Caco-2 (cell line): ENCODE results near the gene MEGF11. TPM values are rescaled to one million over a fixed set of nuclear protein-coding genes. Genes with fewer than 3 reads are reported as not detected.

ENCODE experiments used
- BruUV-seq: library from RNA; stranded (reverse); fragments of 400-500 nt; replicated peaks from 2 replicates; lab custom pipeline; 2021; lab: Mats Ljungman, UMichigan
- CTCF ChIA-PET: fragments of 300-600 bp; sonication (Branson Sonifier 250); formaldehyde crosslinking; loops from one replicate; lab custom pipeline; 2022; ENCODE audit warnings: antibody characterized with exemption; lab: Charles Lee
- POLR2A ChIA-PET: fragments of 300-600 bp; sonication (Branson Sonifier 250); formaldehyde crosslinking; loops from one replicate; lab custom pipeline; 2022; ENCODE audit warnings: antibody characterized with exemption; lab: Charles Lee
- DNase-seq, 2 experiments: peaks; one replicate each; pipeline versions ENCODE4 v3.0.0 to v3.0.0-alpha.2; 2020 to 2022
- H3K27me3 ChIP-seq: replicated peaks from 2 replicates; pipeline ENCODE4 v1.6.0; 2011; ENCODE audit warnings: low read length; ENCODE audit not compliant: control insufficient read depth, insufficient read depth
- H3K36me3 ChIP-seq: 2 replicates; pipeline ENCODE4 v1.5.1; 2011; ENCODE audit warnings: low read length; ENCODE audit not compliant: control insufficient read depth, insufficient read depth
- H3K4me1 ChIP-seq: fragments of 250-450 bp; sonication (Bioruptor Pico); 2 replicates; pipeline ENCODE4 v1.5.1; 2020; ENCODE audit warnings: mild to moderate bottlenecking
- H3K4me3 ChIP-seq: 2 replicates; pipeline ENCODE4 v1.5.1; 2011; ENCODE audit warnings: low read depth, mild to moderate bottlenecking, control low read depth, low read length
- H3K9me3 ChIP-seq: fragments of 250-450 bp; sonication (Bioruptor Pico); 2 replicates; pipeline ENCODE4 v1.5.1; 2020; ENCODE audit warnings: mild to moderate bottlenecking, moderate library complexity
- H3K27ac Mint-ChIP-seq: one replicate; pipeline ENCODE4 v1.8.0; 2022; ENCODE audit warnings: mixed read lengths; ENCODE audit not compliant: unreplicated experiment
- H3K27me3 Mint-ChIP-seq: one replicate; pipeline ENCODE4 v1.8.0; 2022; ENCODE audit warnings: mixed read lengths; ENCODE audit not compliant: insufficient read depth, unreplicated experiment
- H3K36me3 Mint-ChIP-seq: one replicate; pipeline ENCODE4 v1.8.0; 2022; ENCODE audit warnings: mild to moderate bottlenecking, mixed read lengths; ENCODE audit not compliant: insufficient read depth, unreplicated experiment
- H3K4me1 Mint-ChIP-seq: one replicate; pipeline ENCODE4 v1.8.0; 2022; ENCODE audit warnings: low read depth, mixed read lengths; ENCODE audit not compliant: unreplicated experiment
- H3K4me3 Mint-ChIP-seq: one replicate; pipeline ENCODE4 v1.8.0; 2022; ENCODE audit warnings: mild to moderate bottlenecking, moderate library complexity, mixed read lengths; ENCODE audit not compliant: unreplicated experiment
- H3K9me3 Mint-ChIP-seq: one replicate; pipeline ENCODE4 v1.8.0; 2022; ENCODE audit warnings: mixed read lengths; ENCODE audit not compliant: unreplicated experiment
- CTCF ChIP-seq, 2 experiments: fragments of 200-600 bp in 1 of 2; IDR thresholded peaks; 1 replicate in 1 of 2; 2 replicates in 1 of 2; pipeline versions ENCODE4 v1.5.1 to v1.8.0; 2011 to 2022; ENCODE audit warnings: antibody characterized with exemption in 1 of 2, control low read depth in 1 of 2, inconsistent platforms in 1 of 2, low read depth in 1 of 2, low read length in 1 of 2, mild to moderate bottlenecking in 1 of 2, moderate library complexity in 1 of 2; ENCODE audit not compliant: insufficient read depth in 1 of 2, severe bottlenecking in 1 of 2, unreplicated experiment in 1 of 2
- intact Hi-C: fragments of 100-400 bp; cut with micrococcal nuclease; formaldehyde crosslinking; loops from one replicate; pipeline ENCODE4 v1.10.0; 2022; ENCODE audit not compliant: unreplicated experiment
- total RNA-seq: library from RNA; stranded (reverse); gene quantifications from 2 replicates; pipeline ENCODE4 v1.2.3, GENCODE V29; 2022

MEGF11 gene
- total RNA-seq, 1 experiment from 2014 or later: 0.66 TPM

GRCh38 chr15:65912235-65912634 lies 341.3 kb downstream of the MEGF11 start:
- intact Hi-C loops: no loop called here
- no peak overlapping the region for H3K27ac Mint-ChIP-seq
- H3K27me3 Mint-ChIP-seq: no peaks in the 10 kb centered on the region
- H3K27me3 ChIP-seq: no peaks in the 10 kb centered on the region
- H3K36me3 ChIP-seq: peaks cover 2% of the 10 kb centered on the region
- H3K4me1 Mint-ChIP-seq: peaks cover under 1% of the 10 kb centered on the region
- ChIA-PET POLR2A (no interaction called here), CTCF (no interaction called here)
- no peak for TF ChIP-seq CTCF (IDR thresholded peaks at IDR 0.05; ENCODE audit: insufficient read depth in 1 of 2, low read depth in 1 of 2, low read length in 1 of 2, severe bottlenecking in 1 of 2, unreplicated experiment in 1 of 2)
- DNase-seq: no peak
- no peak overlapping the region for H3K4me3 ChIP-seq
- no TSS peak for BruUV-seq
- H3K9me3 Mint-ChIP-seq: no peaks in the 10 kb centered on the region
- peaks cover 25% of the 10 kb centered on the region for H3K36me3 Mint-ChIP-seq
- H3K4me1 ChIP-seq: peaks cover 13% of the 10 kb centered on the region
- no peaks in the 10 kb centered on the region for H3K9me3 ChIP-seq
- H3K4me3 Mint-ChIP-seq: no peak overlapping the region

GRCh38 chr15:65910341-65910740 lies 343.2 kb downstream of the MEGF11 start:
- peaks cover 2% of the 10 kb centered on the region for H3K36me3 ChIP-seq
- intact Hi-C loops: no loop called here
- DNase-seq: no peak
- no peak for TF ChIP-seq CTCF (IDR thresholded peaks at IDR 0.05; ENCODE audit: insufficient read depth in 1 of 2, low read depth in 1 of 2, low read length in 1 of 2, severe bottlenecking in 1 of 2, unreplicated experiment in 1 of 2)
- Mint-ChIP-seq H3K27me3 (no peaks in the 10 kb centered on the region), H3K36me3 (peaks cover 26% of the 10 kb centered on the region), H3K4me1 (peaks cover 17% of the 10 kb centered on the region), H3K4me3 (no peak overlapping the region), H3K9me3 (no peaks in the 10 kb centered on the region), H3K27ac (no peak overlapping the region)
- H3K4me3 ChIP-seq: no peak overlapping the region
- no peaks in the 10 kb centered on the region for H3K9me3 ChIP-seq
- ChIA-PET CTCF (interaction anchor here (1.5 kb wide), 1 partner anchor 48 kb away, joined by 3 read pairs; no protein-coding TSS in a partner anchor), POLR2A (no interaction called here)
- H3K27me3 ChIP-seq: no peaks in the 10 kb centered on the region
- peaks cover 32% of the 10 kb centered on the region for H3K4me1 ChIP-seq
- no TSS peak for BruUV-seq

- Mint-ChIP-seq H3K36me3 (peaks cover 26% of the 10 kb centered on the region), H3K4me3 (no peak overlapping the region), H3K27me3 (no peaks in the 10 kb centered on the region), H3K9me3 (no peaks in the 10 kb centered on the region), H3K4me1 (peaks cover 17% of the 10 kb centered on the region), H3K27ac (no peak overlapping the region)
- no TSS peak for BruUV-seq
- Histone ChIP-seq H3K4me1 (peaks cover 37% of the 10 kb centered on the region), H3K4me3 (no peak overlapping the region), H3K36me3 (peaks cover 3% of the 10 kb centered on the region), H3K9me3 (no peaks in the 10 kb centered on the region), H3K27me3 (no peaks in the 10 kb centered on the region)
- POLR2A ChIA-PET: no interaction called here
- DNase-seq: no peak
- CTCF ChIA-PET: interaction anchor here (1.5 kb wide), 1 partner anchor 47 kb away, joined by 3 read pairs; no protein-coding TSS in a partner anchor
- no peak for TF ChIP-seq CTCF (IDR thresholded peaks at IDR 0.05; ENCODE audit: insufficient read depth in 1 of 2, low read depth in 1 of 2, low read length in 1 of 2, severe bottlenecking in 1 of 2, unreplicated experiment in 1 of 2)
- intact Hi-C loops: no loop called here
Observed at GRCh38 chr15:65909831-65910230, 343.7 kb downstream of the MEGF11 start.
